HG03097 (cell line): Measurements from ENCODE around the gene PKD2L1.
"Not testable (repeated sequence)": the region's sequence is repeated elsewhere in the genome, so short reads cannot be mapped to it uniquely, and the experiment has no call there.

Experiments
- ATAC-seq: cut with Tn5 transposase; IDR thresholded peaks from one replicate; pipeline ENCODE4 v1.9.1; 2021; ENCODE audit not compliant: unreplicated experiment, low FRiP score

PKD2L1 gene

DNA sequence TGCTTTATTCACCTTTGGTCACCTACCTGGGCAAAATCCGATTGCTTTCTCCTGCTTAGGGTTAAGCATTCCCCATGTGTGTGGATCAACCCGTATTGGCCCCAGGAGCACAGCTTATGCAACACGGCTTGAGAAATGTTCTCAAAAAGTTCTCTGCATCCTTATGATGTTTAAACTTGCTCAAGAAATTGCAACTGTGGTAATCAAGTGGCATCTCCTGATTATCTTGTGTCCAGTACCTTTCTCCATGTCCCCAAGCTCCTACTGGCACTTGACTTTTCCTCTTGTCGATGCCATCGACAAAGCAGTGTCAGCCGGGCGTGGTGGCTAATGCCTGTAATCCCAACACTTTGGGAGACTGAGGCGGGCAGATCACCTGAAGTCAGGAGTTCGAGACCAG is 4.7 kb upstream of the PKD2L1 start:
- ATAC-seq = no peak

DNA sequence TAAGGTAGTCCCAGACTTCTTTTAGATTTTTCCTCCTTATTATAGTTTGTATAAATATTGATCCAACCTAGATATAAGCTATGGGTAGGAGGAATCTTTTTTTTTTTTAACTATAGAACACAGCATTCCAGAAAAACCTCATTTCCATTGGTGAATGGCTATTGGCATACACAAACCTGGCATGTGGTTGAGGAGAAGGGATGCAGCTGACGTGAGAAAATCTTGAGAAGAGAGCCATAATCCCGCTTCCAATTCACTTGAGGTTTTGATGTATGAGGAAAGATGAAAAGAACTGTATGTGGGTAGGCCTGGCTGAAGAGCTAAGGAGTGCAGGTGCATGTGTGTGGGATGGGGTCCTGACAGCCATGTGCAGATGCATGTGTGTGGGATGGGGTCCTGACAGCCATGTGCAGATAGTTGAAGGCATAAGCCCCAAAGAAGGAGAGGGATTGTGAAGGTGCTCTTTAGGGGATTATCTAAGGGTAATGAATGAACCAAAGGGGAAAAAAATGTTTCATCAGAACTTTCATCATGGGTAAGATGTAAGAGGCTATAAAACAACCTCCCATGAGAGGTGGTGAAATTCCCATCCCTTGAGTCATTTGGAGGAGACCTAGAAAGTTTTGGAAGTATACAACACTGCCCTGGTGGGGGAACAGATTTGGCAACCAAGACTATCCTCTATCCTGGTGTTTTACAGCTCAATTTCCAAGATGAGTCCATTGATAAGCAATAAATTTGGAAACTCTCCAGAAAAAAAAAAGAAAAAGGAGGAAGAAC is 3.8 kb upstream of the PKD2L1 start:
- ATAC-seq = no peak

DNA sequence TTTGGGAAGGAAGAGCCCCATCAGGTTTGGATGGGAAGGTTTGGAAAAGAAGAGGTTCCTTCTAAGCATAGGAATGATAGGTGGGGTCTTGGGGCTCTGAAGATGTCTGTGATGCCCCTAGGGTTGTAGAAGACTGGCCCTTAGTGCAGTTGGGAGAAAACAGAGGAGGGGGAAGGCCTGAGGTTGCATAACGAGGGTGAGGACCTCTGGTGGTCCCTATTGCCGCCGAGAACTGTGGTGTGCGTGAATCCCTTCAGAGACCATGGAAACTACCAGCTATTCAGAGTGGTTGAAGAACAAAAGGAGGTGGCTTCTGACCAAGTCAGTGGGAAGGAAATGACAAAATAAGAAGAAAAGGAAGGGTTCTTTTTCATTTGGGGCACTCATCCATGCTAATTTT is 3.1 kb upstream of the PKD2L1 start:
- no peak for ATAC-seq

DNA sequence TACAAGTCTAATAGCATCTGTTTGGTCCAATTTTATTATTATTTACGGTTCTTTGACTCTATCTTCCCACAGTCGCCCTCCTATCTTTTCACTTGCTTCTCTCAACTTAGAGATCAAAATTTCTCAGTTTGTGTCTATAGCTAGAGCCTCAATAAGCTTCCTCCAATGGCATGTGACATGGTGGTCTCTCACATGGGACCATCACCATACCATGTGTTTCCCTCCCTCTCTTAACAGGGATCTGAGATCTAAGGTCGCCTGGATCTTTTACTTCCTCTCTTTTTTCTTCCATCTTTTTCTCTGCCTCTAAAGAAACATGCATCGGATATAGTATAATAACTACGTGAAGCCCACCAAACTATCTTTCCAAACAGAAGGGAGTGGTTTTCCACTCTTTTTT is 1.8 kb downstream of the PKD2L1 start:
- no peak for ATAC-seq

DNA sequence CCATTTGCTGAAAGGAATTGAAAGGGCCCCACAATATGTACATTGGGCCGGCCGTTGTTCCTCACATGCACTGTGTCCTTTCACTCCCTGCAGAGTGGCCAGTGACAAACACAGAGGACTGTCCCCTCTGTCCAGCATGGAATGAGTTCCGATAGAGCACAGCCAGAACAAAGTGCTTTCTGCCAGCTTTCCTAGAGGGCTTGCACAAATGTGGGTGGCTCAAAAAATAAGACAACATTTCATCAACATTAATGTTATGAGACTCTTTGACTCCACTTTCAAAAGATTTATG is 2.4 kb downstream of the PKD2L1 start:
- no peak for ATAC-seq

DNA sequence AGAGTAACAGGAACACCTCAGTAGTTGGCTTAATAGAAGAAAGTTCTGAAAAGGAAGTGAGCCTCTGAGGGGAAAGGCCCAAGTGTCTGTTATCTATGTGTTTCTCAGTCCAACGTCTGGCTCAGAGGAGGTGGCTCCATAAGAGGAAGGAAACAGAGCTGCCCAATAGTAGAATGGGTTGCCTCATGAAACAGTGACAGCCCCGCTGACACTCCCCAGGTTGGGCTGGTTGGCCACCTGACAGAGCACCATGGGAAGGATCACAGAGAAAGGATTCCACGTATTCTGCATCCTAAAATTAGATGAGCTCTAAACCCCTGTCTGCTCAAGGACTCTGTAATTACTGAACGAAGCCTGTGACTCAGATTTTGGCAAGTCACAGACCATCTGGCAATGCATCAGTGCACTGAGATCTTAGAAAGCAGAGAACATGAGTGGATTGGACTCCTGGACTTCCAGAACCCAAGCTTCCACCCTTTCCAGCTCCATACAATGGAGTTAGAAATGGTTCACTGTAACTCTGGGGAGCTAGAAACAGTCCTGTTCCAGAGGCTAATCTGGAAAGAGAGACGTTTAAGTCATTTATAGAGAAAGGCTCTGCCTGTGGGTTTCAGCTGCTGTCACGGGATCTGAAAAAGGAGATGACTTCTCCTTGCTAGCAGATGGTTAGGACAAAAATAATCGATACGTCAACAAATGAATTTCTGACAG is 2.9 kb downstream of the PKD2L1 start:
- ATAC-seq = peak; percentile 83

DNA sequence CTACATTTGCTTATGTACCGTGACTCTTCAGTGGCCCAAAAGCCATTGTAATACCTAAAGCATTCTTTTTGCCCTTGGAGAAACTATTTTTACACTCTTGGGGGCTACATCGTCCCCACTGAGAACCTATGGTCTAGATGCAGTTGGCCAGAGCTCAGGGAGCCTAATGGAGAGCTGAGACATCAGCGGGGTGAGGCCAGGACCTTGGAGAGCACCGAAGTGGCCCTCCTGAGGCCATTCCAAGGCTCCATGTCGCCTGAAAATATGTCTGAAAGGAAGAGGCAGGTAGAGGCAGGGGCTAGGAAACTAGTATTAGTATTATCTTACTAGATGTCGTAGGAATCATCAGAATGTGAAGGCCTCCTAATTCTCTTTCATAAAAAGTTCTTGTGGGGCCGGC is 4.9 kb downstream of the PKD2L1 start:
- no peak for ATAC-seq

DNA sequence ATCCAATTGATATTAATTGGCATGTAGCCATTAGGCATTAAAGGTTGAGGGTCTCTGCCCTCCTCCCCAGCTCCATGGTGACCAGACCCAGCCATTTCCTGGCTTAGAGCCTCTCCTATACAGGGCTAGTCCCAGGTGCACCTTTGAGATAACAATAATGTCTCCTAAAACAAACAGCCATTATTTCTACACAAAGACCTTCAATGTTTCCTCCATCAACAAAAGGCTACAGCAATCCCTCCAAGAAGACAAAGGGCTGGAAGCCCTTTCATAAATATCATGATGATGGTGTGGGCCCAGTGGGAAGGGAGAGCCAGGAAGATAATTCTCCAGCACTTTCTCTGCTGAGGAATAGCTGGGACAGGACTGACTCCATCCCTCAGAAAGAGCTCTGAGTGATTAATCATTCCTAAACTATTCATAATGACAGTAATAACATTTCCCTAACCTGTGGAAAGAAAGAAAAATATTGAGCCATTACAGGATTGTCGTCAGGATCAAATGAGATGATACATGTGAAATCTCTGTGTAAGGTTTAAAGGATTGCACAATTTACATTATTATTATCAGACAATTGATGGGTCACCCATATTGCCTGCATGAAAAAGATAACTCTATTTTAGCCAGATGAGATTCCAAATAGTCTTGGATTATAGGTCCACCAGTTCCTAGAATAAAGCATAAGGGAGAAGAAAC is 10.2 kb downstream of the PKD2L1 start:
- ATAC-seq = no peak

DNA sequence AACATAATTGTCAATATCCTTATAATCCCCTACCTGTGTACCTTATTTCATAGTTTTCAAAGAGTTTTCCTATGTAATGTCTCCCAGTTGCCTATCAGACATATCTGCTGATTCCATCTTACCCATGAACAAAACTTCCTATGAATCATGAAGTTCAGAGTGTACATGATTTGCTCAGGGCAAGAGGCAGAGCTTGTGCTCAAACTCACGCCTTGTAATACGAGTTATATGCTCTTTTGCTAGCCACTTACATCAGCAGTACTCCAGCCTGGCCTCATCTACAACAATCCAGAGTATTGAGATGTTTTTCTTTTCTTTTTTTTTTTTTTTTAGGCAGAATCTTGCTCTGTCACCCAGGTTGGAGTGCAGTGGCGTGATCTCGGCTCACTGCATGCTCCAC is 11.8 kb downstream of the PKD2L1 start:
- ATAC-seq = no peak

DNA sequence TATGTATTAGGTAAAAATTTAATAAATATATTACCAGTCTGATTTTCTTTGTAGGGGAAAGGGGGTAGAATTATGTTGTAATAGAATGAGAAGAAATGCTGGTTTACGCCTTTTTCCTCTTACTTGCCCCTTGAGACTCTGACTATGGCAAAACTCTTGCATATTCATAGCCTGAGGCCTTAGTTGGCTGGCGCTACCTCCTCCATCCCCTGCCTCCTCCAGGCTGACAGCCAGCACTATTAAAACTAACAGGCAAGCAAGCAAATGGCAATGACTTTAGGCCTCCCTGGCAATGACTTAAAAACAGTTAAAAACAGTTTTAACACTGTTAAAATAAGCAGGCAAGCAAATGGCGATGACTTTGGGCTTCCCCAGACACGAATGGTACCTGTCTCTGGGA is 14.4 kb downstream of the PKD2L1 start:
- no peak for ATAC-seq

DNA sequence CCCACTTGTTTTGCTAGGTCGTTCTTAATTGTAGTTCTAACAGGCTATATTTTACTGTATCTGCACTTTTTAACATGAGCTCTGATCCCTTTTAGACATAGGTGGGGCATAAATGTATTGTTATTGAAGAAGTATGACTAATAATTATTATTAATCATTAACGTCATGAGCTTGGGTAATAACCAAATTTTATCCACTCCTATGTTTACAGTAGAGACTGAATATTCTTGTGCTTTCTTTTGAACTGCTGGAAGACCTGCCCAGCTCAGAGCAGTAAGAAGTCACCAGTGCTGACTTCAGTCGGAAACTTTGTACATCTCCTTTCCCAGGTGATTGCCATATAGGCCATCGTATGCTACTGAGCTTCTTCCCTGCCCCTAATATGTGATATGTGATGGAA is 18.7 kb downstream of the PKD2L1 start:
- no peak for ATAC-seq

DNA sequence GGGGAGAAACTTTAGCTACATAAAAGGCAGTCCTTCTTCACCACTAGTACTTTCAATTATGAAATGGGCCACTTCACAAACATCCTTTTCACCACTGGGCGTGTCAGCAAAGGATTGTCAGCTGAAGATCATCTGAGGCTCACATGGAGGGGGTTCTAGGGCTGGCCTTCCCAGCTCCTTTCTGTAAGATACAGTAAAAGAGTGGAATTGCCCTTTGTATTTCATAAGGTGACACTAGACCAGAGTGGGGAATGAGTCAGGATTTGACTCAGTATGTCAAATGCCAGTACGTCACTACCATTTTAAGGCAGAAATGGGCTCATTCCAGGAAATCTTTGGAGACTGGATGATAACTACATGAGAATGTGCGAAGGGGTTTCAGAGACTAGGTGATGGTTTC is 22.3 kb downstream of the PKD2L1 start:
- no peak for ATAC-seq

DNA sequence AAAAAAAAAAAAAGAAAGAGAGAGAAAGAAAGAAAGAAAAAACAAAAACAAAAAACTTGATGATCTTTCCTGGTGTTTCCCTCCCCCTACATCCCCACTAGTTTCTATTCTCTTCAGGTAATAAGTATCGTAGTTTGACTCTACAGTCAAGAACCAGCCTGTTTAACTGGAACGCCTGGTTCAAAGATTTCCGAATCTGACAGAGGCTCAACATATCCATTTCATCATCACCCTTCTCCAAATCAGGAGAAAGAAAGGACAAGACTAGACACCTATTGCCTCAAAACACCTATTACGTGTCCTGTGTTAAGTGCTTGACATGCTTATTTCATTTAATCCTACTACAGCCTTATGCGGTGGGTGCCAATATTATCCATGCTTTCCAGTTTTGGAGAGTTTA is 23.2 kb downstream of the PKD2L1 start:
- ATAC-seq = no peak

DNA sequence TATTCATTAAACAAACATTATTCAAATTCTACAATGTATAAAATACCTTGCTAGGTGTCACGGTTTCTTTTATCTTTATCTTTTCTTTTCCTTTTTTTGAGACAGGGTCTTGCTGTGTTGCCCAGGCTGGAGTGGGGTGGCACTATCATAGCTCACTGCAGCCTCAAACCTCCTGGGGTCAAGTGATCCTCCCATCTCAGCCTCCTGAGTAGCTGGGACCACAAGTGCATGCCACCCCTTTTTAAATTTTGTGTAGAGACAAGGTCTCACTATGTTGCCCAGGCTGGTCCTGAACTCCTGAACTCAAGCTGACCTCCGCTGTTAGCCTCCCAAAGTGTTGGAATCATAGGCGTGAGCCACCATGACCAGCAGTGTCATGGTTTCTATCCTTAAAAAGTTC is 25.6 kb downstream of the PKD2L1 start:
- ATAC-seq = no peak

DNA sequence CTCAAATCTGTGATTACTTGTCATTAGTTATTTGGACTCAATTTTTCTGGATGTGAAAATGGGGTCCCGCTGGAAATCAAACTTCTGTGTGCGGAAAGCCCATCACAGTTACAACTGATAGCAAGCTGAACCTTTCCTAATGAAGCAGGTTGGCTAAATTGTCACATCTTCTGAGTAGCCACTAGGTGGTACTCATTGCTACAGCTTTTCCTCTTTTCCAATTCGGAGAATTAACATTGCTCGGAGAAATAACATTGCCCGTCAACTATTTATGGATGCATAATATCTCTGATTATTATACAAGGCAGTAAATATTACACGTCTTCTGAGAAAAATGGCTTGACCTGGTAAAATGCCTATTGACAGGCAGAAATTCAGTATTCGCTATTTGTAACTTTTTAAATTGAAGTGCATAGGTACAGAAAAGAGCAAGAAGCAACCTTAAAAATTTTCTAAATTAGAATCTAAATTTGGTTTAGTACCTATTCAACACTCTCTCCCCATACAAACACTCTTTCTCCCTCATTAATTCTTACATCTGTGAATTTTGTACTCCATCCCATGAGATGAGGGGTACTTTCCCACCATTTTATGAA is 26.2 kb downstream of the PKD2L1 start:
- no peak for ATAC-seq

DNA sequence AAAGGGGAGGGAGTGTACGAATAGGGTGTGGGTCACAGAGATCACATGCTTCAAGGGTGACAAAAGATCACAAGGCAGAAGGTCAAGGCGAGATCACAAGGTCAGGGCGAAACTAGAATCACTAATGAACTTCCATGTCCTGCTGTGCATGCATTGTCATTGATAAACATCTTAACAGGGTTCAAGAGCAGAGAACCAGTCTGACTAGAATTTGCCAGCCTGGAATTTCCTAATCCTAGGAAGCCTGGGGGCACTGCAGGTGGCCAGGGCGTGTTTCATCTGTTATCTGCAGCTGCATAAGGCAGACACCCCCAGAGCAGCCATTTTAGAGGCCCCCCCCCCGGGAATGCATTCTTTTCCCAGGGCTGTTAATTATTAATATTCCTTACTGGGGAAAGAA is 28.9 kb downstream of the PKD2L1 start:
- ATAC-seq = not testable (repeated sequence)

DNA sequence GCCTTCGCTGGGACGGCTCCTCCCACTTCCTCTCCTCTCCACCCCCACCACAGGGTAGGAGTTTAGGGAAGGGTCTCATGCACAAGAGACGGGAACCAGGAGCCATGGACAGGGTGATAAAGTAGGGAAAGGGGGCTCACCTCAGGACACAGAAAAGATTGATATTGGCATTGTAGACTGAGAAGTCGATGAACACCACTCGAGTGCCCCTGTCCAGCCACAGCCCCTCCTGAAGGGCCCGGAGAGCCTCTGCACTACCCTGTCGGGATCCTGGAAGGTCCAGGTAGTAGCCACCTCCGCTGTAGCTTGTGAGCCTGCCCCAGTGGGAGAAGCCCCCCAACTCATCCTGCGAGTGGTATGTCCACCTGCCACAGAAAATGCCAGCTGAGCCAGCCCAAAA is 32.8 kb downstream of the PKD2L1 start:
- no peak for ATAC-seq

DNA sequence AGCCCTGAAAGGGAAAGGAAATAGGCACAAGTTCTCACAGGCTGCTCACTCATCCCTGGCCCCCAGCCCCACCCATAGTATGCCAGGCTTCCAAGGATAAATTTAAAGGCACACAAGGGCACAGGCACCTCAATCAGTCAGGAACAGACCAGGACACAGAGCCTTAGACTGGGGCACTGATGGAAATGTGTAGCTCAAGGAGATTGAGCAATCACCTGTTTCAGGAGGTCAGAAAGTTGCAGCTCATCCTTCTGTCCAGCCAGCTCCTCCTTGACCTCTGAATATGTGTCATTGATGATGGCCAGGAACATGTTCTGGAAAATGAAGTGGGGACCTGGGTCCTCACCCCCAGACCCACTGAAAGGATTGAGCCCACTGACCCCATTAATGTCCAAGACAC is 37.0 kb downstream of the PKD2L1 start:
- ATAC-seq = no peak

DNA sequence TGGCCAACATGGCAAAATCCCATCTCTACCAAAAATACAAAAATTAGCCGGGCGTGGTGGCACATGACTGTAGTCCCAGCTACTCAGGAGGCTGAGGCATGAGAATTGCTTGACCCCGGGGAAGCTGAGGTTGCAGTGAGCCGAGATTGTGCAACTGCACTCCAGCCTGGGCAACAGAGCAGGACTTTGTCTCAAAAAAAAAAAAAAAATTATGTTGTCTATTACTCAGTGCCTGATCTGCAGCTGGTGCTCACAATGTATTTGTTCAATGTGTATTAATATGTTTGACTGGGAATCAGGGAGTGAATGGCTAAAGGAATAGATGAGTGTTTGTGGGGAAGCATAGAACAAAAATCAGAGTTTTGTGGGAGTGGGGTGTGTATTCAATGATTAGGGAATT is 37.7 kb downstream of the PKD2L1 start:
- ATAC-seq = not testable (repeated sequence)

DNA sequence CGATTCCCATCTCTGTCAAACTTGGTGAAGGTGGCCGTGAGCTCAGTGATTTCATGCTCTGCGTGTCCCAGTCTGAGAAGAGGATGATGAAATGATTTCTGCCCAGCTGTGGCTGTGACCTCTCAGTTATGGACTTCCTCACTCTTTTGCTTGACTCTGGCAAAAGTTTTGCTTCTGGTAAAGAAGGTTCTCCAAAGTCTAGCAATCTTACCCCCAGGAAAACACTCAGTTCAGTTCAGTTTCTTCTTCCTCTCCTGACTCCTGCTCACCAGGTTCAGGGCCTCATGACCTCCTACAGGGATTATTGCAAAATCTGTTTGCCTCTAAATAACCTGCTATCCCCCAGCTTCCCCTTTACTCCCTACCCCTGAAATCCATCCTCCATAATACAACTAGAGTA is 38.7 kb downstream of the PKD2L1 start:
- no peak for ATAC-seq

DNA sequence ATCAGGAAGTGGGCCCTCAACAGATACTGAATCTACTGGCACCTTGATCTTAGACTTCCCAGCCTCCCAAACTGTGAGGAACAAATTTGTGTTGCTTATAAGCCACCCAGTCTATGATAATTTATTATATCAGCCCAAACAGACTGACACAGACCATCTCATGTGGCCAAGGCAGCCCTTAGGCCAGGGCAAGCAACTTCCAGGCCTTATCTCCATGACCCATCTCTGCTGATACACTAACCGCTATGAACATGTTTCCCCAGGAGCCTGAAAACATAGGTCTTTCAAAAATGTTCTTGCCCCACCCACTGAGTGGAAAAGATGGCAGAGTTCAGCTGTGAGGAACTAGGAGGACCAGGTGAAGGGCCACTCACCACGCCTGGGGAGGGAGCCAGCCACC is 40.4 kb downstream of the PKD2L1 start:
- ATAC-seq = no peak

DNA sequence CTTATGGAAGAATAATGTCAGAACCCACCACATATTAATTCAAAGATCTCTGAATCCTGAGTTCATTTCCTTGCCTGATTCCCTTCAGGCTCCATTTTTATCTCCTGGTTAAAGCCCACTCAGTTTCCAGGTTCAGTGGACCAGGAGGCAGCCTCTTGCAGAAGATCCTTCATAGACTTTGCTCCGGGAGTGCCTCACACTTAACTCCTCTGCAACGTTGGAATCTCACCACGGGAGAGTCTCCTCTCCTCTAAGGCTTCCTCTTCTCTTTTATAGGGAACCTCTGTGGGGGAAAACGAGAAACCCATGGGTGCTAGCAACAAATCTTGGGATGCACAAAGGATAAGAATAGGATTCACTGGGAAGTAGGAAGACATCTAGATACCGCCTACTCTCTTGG is 41.8 kb downstream of the PKD2L1 start:
- no peak for ATAC-seq
